ENCODE measurements around the gene ANKRD44. TPM values are rescaled to one million over a fixed set of nuclear protein-coding genes. Genes with fewer than 3 reads are reported as not detected.

The ANKRD44 gene
- total RNA-seq, 1 experiment from 2014 or later: 7.1 TPM

DNA sequence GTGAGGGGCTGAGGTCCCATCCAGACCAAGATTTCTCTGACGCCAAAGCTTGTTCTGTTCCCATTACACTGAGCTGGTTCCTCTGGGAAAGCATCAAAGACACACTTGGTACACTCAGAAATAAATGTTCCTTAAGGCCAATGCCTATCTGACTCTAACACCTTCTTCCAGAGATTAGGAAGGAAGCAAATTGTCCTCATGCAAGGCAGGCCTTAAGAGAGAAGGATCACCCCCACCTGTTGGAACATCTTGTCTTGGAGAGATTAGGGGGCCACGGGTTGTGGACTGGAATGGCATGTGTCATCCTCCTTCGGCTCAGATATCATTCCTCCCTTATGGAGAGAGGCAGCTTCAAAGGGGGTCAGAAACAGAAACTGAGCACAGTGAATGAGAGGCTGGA, 100.2 kb downstream of the ANKRD44 start:
- Mint-ChIP-seq H3K9me3 (ENCODE audit: low read depth, unreplicated experiment) (no peaks in the 10 kb centered on the region), H3K4me1 (ENCODE audit: low read depth, unreplicated experiment) (peaks cover 48% of the 10 kb centered on the region), H3K36me3 (ENCODE audit: insufficient read depth, unreplicated experiment) (no peaks in the 10 kb centered on the region), H3K4me3 (ENCODE audit: low read depth, unreplicated experiment) (no peak overlapping the region), H3K27ac (ENCODE audit: unreplicated experiment) (peak overlapping the region; percentile 82), H3K27me3 (ENCODE audit: unreplicated experiment) (no peaks in the 10 kb centered on the region)
- BruUV-seq (replicated peaks): no TSS peak
- intact Hi-C loops (cut with micrococcal nuclease; ENCODE audit: unreplicated experiment): no loop called here
- CTCF ChIA-PET: no interaction called here
- TF ChIP-seq, protein P1, sequence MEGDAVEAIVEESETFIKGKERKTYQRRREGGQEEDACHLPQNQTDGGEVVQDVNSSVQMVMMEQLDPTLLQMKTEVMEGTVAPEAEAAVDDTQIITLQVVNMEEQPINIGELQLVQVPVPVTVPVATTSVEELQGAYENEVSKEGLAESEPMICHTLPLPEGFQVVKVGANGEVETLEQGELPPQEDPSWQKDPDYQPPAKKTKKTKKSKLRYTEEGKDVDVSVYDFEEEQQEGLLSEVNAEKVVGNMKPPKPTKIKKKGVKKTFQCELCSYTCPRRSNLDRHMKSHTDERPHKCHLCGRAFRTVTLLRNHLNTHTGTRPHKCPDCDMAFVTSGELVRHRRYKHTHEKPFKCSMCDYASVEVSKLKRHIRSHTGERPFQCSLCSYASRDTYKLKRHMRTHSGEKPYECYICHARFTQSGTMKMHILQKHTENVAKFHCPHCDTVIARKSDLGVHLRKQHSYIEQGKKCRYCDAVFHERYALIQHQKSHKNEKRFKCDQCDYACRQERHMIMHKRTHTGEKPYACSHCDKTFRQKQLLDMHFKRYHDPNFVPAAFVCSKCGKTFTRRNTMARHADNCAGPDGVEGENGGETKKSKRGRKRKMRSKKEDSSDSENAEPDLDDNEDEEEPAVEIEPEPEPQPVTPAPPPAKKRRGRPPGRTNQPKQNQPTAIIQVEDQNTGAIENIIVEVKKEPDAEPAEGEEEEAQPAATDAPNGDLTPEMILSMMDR (IDR thresholded peaks at IDR 0.05; ENCODE audit: unreplicated experiment): no peak
- DNase-seq: no peak

DNA sequence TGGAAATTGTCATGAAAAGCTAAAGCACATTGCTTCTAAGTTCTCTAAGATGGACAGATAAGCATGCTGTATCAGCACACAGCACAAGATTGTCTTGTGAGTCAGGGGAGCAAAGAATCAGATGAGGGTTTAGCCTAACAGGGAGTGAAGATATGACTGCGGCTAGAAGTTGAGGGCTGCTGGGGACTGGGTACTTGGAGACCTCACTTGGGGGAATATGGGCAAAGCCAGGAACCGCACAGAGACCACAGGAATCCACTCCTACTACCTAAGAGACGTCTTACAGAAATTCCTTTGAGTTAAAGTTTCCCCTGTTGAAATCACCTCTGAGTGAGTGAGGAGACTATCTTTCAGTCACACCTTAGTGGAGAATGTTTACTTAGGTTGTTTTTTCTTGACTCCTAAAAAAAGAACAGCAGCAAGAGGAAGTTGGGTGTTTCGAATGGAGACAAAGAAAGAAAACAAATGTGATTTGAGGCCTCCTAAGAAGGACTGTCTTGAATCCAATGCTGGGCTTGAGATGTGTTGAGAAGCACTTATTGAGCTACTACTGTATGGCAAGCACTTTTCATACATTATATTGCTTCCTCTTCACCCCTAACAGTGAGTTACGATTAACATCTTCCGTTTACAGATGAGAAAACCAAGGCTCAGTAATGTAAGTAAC, 100.7 kb downstream of the ANKRD44 start:
- Mint-ChIP-seq H3K36me3 (ENCODE audit: insufficient read depth, unreplicated experiment) (no peaks in the 10 kb centered on the region), H3K27me3 (ENCODE audit: unreplicated experiment) (no peaks in the 10 kb centered on the region), H3K27ac (ENCODE audit: unreplicated experiment) (peak overlapping the region; percentile 82), H3K9me3 (ENCODE audit: low read depth, unreplicated experiment) (no peaks in the 10 kb centered on the region), H3K4me3 (ENCODE audit: low read depth, unreplicated experiment) (peak overlapping the region; percentile 50), H3K4me1 (ENCODE audit: low read depth, unreplicated experiment) (peaks cover 51% of the 10 kb centered on the region)
- CTCF ChIA-PET: interaction anchor here (1.6 kb wide), 1 partner anchor 102 kb away, joined by 4 read pairs; no protein-coding TSS in a partner anchor
- BruUV-seq (replicated peaks): no TSS peak
- TF ChIP-seq, protein P1 (IDR thresholded peaks at IDR 0.05; ENCODE audit: unreplicated experiment): no peak
- intact Hi-C loops (cut with micrococcal nuclease; ENCODE audit: unreplicated experiment): loop anchor here (5.0 kb wide), 1 partner anchor 102 kb away; the partner anchor contains the start of gene ANKRD44
- DNase-seq: peak; percentile 62

DNA sequence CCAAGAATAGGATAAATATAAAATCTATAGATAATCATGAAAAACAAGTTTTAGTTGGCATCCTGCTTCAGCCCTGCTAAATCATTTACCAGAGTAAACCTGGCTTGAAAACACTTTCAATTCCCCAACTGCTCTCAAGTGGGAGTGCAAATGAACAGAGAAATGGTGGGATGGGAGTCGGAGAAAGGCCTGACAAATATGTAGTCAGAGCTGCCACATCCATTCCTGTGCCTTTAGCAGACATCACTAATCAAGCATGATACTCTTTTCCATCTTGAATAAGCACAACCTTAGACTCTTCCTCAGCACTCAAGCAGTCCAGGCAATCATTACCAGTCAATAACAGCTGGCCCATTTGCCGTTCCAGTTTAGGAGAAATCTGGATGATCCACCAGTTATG, 101.3 kb downstream of the ANKRD44 start:
- intact Hi-C loops (cut with micrococcal nuclease; ENCODE audit: unreplicated experiment): loop anchor here (5.0 kb wide), 1 partner anchor 103 kb away; the partner anchor contains the start of gene ANKRD44
- CTCF ChIA-PET: interaction anchor here (0.6 to 1.6 kb wide), 2 partner anchors 102 to 207 kb away, joined by 4 to 5 read pairs; no protein-coding TSS in a partner anchor
- H3K4me1 Mint-ChIP-seq (ENCODE audit: low read depth, unreplicated experiment): peaks cover 51% of the 10 kb centered on the region
- BruUV-seq (replicated peaks): no TSS peak
- no peaks in the 10 kb centered on the region for H3K36me3 Mint-ChIP-seq (ENCODE audit: insufficient read depth, unreplicated experiment)
- peak overlapping the region; percentile 82 for H3K27ac Mint-ChIP-seq (ENCODE audit: unreplicated experiment)
- H3K4me3 Mint-ChIP-seq (ENCODE audit: low read depth, unreplicated experiment): peak overlapping the region; percentile 50
- DNase-seq: no peak
- TF ChIP-seq, protein P1 (IDR thresholded peaks at IDR 0.05; ENCODE audit: unreplicated experiment): no peak
- H3K27me3 Mint-ChIP-seq (ENCODE audit: unreplicated experiment): no peaks in the 10 kb centered on the region
- H3K9me3 Mint-ChIP-seq (ENCODE audit: low read depth, unreplicated experiment): no peaks in the 10 kb centered on the region

DNA sequence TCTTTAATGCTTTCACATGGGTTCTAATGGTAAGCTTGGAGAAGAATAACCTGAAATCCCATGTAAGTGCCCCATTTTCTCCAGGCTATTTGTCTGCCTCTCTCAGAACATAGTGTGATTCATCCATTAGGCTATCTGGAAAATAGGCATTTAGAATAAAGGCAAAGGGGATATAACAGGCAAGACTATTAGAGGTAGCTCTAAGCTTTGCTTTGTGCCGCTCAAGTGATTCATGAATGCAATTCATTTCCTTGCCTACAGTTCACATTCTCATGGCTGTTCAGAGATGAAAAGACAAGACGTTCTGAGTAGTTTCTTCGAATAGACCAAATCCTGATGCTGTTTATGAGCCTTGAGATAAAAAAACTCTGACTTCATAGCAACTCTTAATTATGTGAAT, 101.7 kb downstream of the ANKRD44 start:
- intact Hi-C loops (cut with micrococcal nuclease; ENCODE audit: unreplicated experiment): loop anchor here (5.0 kb wide), 1 partner anchor 103 kb away; the partner anchor contains the start of gene ANKRD44

More for the DNA sequence above, 101.7 kb downstream of the ANKRD44 start:
- Mint-ChIP-seq H3K36me3 (ENCODE audit: insufficient read depth, unreplicated experiment) (no peaks in the 10 kb centered on the region), H3K27me3 (ENCODE audit: unreplicated experiment) (no peaks in the 10 kb centered on the region), H3K4me1 (ENCODE audit: low read depth, unreplicated experiment) (peaks cover 51% of the 10 kb centered on the region), H3K9me3 (ENCODE audit: low read depth, unreplicated experiment) (no peaks in the 10 kb centered on the region), H3K27ac (ENCODE audit: unreplicated experiment) (peak overlapping the region; percentile 82), H3K4me3 (ENCODE audit: low read depth, unreplicated experiment) (peak overlapping the region; percentile 50)
- TF ChIP-seq, protein P1 (IDR thresholded peaks at IDR 0.05; ENCODE audit: unreplicated experiment): no peak
- no TSS peak for BruUV-seq (replicated peaks)
- DNase-seq: no peak
- CTCF ChIA-PET: interaction anchor here (0.6 to 1.6 kb wide), 2 partner anchors 103 to 207 kb away, joined by 4 to 5 read pairs; no protein-coding TSS in a partner anchor

Data from Calu3 (cell line).